DMS153 (cell line): ENCODE results near the gene PLCD3.

Experiments
- DNase-seq: peaks from one replicate; lab custom pipeline; 2025; lab: John Stamatoyannopoulos, UW

PLCD3 gene, protein sequence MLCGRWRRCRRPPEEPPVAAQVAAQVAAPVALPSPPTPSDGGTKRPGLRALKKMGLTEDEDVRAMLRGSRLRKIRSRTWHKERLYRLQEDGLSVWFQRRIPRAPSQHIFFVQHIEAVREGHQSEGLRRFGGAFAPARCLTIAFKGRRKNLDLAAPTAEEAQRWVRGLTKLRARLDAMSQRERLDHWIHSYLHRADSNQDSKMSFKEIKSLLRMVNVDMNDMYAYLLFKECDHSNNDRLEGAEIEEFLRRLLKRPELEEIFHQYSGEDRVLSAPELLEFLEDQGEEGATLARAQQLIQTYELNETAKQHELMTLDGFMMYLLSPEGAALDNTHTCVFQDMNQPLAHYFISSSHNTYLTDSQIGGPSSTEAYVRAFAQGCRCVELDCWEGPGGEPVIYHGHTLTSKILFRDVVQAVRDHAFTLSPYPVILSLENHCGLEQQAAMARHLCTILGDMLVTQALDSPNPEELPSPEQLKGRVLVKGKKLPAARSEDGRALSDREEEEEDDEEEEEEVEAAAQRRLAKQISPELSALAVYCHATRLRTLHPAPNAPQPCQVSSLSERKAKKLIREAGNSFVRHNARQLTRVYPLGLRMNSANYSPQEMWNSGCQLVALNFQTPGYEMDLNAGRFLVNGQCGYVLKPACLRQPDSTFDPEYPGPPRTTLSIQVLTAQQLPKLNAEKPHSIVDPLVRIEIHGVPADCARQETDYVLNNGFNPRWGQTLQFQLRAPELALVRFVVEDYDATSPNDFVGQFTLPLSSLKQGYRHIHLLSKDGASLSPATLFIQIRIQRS

DNA sequence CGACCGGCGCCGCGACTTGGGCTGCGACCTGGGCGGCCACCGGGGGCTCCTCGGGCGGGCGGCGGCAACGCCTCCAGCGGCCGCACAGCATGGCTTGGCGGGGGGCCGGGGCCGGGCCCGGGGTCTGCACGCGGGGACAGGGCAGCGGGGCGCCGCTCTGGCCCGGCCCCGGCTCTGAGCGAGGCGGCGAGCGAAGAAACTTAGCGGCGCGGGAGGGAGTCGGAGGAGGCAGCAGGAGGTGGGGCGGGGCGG, at the start of gene PLCD3:
Gene PLCD3, minus strand, starts transcription at position 196 of the 252 bp plus-strand sequence. Its CDS starts 105 bp downstream, at position 91.
- no peak for DNase-seq

DNA sequence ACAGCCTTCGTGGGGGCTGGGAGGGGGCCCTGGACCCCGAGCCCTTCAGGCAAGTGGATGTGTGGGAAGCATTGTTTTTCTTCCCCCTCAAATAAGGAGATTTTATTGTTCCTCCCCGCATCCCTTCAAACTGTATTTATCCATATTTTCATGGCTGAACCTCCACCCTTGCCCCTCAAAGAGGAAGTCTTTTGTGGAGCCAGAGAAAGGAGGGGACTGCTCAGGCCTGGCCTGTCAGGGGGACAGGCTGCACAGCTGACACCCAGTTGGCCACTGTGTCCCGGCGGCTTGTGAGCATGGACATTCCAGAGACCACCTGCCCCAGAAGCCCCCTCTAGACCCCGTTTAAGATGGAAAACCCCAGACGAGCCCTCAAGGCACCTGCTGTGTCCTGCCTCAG, 45.2 kb upstream of the PLCD3 start:
- no peak for DNase-seq

DNA sequence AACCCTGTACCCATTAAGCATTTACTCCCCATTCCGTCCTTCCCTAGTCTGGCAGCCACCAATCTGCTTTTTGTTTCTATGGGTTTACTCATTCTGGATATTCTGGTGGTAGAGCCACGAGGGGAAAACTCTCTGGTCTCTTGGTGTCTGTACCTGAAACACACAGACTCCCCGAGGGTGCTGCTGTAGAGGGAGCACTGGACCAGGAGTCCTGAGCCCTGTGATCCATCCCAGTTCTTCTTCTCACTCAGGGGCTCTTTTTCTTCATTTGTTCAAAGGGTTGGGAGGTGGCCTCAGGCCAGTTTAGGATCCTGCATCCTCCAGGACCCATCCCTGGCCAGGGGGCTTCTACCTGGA, 43.4 kb upstream of the PLCD3 start:
- DNase-seq, result no peak

DNA sequence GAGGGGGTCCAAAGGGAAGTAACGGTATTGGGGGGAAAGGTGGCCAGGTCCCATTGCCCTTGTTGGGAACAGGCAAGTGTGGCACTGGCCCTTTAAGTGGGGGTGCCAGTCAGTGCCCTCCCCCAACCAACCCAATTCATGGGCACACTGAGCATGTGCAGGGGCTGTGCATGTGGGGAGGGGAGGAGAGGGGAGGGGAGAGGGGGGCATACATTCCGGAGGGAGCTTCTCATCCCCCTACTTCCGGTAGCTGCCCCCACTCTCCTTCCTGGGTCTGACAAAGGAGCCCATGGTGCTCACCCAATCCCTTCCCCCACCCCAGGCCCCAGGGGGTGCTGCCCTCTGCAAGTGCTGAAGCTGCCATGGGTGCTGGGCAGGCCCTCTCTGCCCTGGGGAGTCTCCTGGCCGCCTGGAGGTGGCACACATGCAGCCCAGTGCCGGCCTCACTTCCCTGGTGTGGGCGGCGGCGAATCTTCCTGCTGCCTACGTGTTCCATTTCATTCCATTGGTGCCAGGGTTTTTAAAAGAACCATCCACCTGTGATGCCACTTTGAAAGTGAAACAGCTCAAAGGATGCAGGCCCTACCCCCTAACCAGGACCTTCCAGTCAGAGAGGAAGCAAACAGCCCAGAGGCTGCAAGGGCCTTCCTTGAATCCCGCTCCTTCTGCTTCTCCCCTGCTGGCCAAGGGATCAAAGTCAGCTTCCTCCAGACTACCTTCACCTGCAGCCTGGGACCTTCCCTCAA, 40.4 kb upstream of the PLCD3 start:
- peak; percentile 56 for DNase-seq

DNA sequence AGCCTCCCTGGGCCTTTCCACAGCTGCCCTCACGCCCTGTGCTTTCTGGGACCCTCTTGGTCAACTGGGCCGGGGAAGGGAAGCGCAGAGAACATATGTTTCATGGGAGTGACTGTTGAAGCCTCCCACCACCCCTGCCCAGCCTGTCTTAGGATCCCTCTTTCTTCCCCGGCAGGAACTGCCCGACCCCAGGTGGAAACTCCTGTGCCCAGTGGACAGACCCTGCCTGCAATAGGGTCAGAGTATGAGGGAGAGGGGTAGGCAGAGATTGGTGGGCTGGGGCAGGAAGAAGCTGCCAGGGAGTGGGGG, 39.9 kb upstream of the PLCD3 start:
- no peak for DNase-seq

DNA sequence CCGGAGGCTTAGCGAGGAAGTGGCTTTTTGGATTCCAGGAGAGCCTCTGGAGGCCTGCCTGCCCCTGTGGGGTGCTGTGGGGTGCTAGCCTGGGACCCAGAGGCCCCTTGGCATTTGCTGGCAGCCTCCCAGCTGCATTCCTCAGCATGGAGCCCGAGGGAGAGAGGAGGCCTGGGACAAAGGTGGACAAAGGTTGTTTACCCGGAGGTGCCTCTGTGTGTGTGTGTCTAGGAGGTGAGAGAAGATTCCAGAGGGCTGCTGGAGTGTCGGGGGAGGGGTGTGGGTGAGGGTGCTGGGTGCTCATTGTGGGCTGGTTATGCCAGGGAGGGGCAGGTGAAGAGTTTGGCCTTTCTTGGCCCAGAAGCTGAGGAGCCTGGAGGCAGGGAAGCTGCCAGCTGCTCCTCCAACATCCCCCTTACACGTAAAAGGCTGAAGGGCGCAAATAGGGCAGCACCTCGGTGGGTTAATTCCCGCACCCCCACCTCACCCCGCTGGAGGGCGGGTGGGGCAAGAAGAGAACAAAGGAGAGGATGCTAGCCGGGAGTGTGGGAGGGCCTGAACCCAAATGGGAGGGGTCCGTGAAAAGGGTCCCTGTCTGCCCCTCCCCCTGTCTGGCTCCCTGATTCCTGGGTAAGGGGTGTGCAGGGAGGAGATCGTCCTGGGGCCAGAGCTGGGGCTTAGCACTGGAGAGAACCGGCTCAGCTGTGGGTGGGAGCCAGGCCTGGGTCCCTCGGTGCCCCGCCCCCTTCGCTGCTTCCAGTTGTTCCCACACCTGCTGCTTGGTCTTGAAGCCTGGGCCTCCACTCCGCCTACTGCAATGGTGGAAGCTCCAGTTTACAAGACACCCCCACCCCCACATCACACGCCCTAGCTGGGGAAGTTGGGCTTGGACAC, 39.3 kb upstream of the PLCD3 start:
- peak; percentile 19 for DNase-seq

DNA sequence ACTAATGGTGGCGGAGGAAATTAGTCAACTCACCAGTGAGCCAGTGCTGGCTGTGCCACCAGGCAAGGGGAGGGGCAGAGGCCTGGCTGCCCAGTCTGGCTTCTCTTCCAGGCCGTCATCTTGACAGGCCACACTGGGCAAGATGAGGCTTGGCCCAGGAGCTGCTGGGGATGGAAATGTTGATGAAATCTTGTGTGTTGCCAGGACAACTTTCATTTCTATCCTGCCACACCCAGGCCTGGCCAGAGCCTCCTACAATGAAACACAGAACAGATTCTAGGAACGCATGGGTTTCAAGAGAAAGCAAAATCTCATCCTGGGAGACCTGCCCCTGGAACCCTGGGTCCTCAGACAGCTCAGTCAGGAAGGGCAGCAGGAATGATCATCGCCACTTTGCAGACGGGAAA, 38.6 kb upstream of the PLCD3 start:
- DNase-seq, result no peak

DNA sequence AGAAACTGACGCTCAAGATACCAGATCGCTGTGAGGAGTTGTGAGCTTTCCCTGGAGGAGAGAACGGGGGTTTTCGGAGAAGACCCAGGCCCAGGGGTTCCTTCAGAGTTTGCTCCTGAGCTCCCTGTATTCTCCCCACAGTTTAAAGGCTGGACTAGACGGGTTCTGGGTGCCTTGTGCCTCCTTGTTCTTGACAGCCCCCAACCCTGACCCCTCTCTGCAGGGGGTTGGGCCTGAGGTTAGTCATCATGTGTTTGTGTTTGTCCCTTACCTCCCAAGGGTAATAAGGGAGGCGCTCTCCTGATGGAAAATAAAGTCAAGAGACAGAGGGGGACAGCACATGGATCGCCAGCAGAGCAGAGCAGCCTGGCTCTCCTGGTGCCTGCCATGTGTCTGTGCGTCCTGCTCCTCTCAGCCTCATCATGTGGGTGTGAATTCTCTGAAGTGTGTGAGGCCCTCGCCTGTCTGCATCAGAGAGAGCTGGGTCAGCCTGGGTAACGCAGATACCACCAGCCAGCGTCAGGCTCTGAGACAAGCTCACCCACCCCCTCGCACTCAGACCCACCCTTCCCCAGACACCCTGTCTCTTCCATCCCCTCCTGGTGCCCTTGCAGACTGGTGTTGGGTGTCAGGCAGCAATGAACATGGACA, 38.1 kb upstream of the PLCD3 start:
- DNase-seq, result no peak

DNA sequence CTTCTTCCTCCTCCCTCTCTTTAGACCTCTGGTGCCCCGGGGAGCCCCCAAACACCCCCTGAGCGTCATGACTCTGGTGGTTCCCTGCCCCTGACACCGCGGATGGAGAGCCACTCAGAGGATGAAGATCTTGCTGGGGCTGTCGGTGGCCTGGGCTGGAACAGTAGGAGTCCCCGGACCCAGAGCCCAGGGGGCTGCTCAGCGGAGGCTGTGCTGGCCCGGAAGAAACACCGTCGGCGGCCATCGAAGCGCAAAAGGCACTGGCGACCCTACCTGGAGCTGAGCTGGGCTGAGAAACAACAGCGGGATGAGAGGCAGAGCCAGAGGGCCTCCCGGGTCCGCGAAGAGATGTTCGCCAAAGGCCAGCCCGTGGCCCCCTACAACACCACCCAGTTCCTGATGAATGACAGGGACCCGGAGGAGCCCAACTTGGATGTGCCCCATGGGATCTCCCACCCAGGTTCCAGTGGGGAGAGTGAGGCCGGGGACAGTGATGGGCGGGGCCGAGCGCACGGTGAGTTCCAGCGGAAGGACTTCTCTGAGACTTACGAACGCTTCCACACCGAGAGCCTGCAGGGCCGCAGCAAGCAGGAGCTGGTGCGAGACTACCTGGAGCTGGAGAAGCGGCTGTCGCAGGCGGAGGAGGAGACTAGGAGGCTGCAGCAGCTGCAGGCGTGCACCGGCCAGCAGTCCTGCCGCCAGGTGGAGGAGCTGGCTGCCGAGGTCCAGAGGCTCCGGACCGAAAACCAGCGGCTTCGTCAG, 36.9 kb upstream of the PLCD3 start:
- DNase-seq, result no peak

DNA sequence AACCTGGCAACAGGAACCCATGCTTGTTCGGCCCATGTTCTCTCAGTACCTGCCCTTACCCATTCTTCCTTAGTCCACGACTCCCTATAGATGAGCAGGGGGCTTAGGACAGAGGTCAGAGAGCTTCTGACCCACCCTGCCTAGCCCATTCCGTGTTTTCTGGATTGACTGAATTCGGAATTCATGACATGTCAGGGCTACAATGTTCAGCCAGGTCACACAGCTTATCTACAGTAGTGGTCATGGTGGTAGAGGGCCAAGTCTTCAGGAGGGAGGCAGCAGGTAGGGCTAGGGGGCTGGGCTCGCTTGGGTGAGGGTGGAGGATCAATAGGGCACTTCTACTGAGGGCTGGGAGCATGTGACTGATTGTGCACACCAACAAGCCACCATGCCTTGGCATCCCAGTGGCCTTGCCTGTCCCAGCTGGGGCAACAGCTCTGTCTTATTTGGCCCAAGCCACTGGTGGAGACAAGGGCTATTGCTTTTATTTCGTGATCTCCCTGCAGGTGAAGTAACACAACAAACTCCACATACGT, 32.5 kb upstream of the PLCD3 start:
- no peak for DNase-seq

DNA sequence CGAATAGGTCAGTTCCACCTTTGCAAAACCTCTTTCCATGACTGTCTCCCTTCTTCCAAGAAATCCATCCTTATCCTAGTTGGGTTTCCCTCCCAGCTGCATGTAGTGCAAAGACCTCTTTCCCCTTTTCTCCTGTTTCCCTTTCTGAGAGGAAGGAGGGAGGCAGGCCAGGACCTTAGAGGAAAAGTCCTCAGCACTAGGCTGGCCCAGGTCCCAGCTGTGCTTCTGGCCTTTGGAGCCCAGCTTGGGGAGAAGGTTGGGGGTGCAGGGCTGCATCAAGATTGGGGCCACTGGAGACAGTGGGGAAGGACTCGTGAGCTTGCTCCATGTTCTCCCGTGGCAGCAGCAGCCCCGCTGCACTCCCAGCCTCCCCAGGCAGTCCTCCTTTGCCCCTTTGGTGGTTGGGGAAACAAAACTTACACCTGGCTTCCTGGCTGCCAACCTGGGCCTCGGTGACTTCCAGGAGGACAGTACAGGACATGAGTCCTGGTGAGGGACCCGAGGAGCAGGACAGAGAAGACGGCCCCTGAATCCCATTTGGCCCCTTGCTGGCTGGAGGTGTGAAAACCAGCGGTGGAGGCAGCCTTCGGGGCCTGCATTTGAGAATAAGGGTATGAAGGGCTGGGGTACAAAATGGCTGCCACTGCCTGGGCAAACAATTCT, 29.8 kb upstream of the PLCD3 start:
- no peak for DNase-seq

DNA sequence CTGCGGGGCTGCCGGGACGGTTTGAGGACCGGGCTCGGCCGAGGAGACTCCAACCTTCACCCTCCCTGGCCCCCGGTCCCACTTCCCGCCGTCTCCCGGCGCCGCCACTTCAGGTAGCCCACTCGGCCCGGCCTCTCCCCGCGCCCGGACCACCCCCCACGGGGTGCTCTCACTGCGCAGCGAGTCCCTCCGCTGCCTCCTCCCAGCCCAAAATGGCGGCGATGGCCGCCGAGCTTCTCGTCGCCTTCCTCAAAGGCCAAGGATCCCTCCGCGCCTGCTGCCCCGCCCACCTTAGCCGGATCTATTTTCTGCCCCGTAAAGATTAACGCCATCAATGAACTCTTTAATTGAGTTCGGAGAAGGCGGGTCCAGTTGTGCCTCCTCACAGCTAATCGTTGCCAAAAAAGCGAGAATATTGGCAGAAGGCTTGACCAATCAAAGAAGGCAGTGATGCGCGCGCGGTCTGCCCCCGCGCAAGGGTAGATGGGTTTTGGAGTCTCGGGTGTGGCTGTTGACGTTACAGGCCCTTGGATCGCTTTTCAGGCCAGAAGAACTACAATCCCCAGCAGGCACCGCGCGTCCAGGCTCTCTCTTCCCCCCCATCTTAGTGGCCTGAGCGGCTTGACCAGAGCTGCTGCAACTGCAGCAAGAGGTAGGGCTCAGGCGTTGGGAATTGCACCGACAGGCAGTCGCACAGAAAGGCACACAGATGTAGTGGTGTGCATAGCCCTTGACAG, 29.1 kb upstream of the PLCD3 start, which contains the start of gene HEXIM2:
Gene HEXIM2, plus strand, starts transcription at position 588 of the 737 bp plus-strand sequence. CDS start 919 bp downstream, outside the sequence.
- peak; percentile 99 for DNase-seq

DNA sequence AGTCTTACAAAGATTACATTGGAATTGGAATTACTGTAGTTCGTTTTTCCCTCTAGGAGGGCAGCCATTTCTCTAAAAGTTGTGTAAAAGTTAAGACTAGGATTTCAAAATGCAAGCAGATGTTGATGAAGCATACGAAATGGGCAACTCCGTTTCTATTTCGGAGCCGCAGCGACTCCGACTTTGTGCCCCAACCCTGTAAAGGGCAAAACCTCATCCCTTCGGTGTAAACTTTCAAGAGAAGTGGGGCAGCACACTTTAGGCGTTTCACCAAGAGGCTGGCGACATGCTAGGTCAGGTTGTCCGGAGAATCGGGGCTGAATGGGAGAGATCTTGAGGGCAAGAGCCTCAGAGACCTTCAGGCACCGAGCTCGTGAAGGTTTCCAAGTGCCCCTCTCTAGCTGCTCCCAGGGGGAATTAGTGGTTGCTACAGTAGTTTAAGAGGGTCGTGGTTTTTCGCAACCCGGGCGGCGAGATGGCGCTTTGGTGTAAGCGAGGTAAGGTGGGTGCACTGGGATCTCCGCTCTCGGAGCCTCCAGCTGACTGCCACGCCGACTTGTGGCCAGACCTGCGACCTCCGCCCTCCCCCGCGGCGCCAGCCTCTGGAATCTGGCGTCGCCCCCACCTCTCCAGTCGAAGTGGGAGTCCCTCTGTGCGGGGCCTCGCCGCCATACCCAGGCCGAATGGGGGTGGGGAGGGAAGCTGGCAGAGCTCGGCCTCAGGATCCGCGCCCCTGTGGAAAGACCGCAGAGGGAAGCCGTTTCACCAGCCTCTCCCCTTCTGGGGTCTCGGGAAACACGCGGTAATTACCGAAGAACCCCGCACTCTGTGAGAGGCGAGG, 28.4 kb upstream of the PLCD3 start:
- DNase-seq, result no peak

DNA sequence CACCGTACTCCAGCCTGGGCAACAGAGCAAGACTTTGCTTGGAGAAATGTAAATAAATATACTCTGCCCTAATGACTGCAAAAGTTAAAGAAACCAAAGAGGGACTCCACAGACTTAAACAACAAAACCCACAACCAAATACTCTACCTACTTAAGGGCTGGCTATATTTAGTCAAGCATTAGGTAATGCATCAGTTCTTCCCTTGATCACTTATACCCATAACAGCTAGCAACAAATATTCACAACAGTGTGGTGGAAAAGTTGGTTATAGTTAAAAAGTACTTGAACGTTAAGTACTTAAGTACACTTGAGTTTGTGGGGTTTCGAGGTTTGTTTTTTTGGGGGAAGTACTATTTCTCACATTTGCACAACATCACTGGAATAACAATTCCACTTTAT, 23.9 kb upstream of the PLCD3 start:
- no peak for DNase-seq

DNA sequence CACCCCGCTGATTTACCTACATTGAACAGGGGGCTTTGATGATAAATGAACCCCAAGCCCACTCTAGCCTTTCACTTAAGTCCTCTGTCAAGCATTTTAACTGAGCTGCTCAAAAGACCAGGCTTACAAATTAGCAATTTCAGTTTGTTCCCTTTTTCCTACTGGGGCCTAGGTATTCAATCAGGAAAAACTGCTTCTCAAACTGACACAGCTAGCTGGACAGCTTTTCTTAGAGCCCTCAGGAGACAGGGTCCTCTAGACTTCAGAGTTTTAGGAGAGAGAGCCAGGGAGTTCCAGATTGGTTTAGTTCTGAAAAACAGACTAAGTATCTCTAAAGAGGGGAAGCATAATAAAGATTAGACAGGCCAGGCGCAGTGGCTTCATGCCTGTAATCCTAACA, 23.2 kb upstream of the PLCD3 start:
- no peak for DNase-seq

DNA sequence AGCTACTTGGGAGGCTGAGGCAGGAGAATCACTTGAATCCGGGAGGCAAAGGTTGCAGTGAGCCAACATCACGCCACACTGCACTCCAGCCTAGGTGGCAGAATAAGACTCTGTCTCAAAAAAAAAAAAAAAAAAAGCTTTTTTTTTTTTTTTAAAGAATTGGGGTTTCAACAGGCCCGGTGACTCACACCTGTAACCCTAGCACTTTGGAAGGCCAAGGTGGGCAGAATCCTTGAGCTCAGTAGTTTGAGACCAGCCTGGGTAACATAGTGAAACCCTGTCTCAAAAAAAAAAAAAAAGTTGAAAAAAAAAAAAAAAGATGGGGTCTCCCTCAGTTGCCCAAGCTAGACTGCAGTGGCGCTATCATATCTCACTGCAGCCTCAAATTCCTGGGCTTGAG, 22.7 kb upstream of the PLCD3 start:
- no peak for DNase-seq

DNA sequence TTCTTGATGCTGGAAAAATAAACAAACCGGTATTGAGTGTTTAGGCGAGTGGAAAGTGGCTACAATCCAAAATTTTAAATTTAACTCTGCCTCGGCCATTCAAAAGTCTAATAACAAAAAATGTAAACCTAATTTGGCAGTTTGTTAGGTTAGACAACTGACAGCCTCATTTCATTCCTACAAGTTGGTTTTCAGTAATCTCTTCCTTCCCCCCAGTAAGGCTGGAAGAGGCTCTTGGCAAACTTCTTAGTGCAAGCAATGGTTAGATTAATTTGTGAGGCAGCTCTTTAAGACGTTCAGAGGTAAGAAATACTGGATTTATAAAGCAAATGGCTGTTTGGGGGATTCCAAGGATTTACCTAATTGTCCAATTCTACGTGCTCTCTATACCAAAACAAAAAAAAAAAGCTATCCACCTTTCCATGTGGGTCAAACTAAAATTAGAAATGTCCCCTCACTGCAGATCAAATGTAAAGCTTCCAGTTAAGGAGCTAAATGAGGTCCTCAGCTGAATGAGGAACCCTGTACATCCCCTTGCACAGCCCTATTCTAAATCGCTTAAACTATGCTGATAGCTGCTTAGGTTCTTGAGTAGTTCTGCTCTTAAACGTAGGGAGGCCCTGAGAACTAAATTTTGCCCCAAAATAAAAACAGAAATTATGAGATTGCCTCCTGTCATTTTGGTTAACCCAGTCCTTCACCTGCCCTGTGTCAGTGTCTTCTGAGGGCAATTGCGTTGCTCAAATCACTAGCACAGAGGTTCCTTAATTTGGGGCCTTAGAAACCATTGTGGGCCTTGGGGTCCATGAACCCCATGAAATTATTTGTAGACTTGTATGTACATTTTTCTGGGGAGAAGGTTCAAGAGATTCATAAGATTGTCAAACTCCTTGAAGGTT, 18.8 kb upstream of the PLCD3 start:
- no peak for DNase-seq
